HepG2 (cell line): ENCODE data around the gene SMIM36. TPM values are rescaled to one million over a fixed set of nuclear protein-coding genes. Genes with fewer than 3 reads are reported as not detected.

ENCODE experiments used
- ADNP ChIP-seq: sonication (generic); formaldehyde crosslinking; IDR thresholded peaks from 2 replicates; pipeline ENCODE4 v1.4.0; 2020; ENCODE audit warnings: missing genetic modification reagents
- AFF4 ChIP-seq: sonication (generic); formaldehyde crosslinking; IDR thresholded peaks from 2 replicates; pipeline ENCODE4 v1.4.0; 2020; ENCODE audit warnings: missing genetic modification reagents
- ARNT ChIP-seq: fragments of 450-650 bp; IDR thresholded peaks from 2 replicates; pipeline ENCODE4 v1.6.1; 2017
- CEBPB ChIP-seq: IDR thresholded peaks from 2 replicates; pipeline ENCODE4 v1.6.1; 2011; ENCODE audit warnings: low read depth, low read length, improper control_type of control experiment, borderline replicate concordance
- FOXM1 ChIP-seq: sonication (generic); formaldehyde crosslinking; IDR thresholded peaks from 2 replicates; pipeline ENCODE4 v1.5.0; 2020; ENCODE audit warnings: missing genetic modification reagents
- GTF2F1 ChIP-seq: fragments of 150-350 bp; IDR thresholded peaks from 2 replicates; pipeline ENCODE4 v1.6.1; 2014; ENCODE audit warnings: low read length
- NFE2L1 ChIP-seq: sonication (generic); formaldehyde crosslinking; IDR thresholded peaks from 2 replicates; pipeline ENCODE4 v1.4.0; 2020; ENCODE audit warnings: missing genetic modification reagents, mild to moderate bottlenecking, borderline replicate concordance
- NONO ChIP-seq, 2 experiments: fragments of 450-650 bp in 1 of 2; sonication (generic) in 1 of 2; formaldehyde crosslinking in 1 of 2; IDR thresholded peaks in 1 of 2; conservative IDR thresholded peaks in 1 of 2; 2 replicates each; pipeline versions ENCODE4 v1.6.1 to v1.8.0; 2017 to 2022; ENCODE audit warnings: mild to moderate bottlenecking in 1 of 2, missing genetic modification reagents in 1 of 2, moderate library complexity in 1 of 2
- RCOR2 ChIP-seq: IDR thresholded peaks from 2 replicates; pipeline ENCODE4 v1.6.1; 2016; ENCODE audit warnings: missing biosample characterization, missing genetic modification reagents
- SRSF9 ChIP-seq: fragments of 200-400 bp; formaldehyde crosslinking; IDR thresholded peaks from 2 replicates; pipeline ENCODE4 v1.6.1; 2018; ENCODE audit warnings: borderline replicate concordance, mild to moderate bottlenecking, low read depth, low read length; ENCODE audit not compliant: insufficient read depth, poor library complexity, severe bottlenecking
- TBX3 ChIP-seq: fragments of 450-650 bp; IDR thresholded peaks from 2 replicates; pipeline ENCODE4 v1.6.1; 2017; ENCODE audit warnings: antibody characterized with exemption, mild to moderate bottlenecking, inconsistent platforms, borderline replicate concordance
- YEATS2 ChIP-seq: sonication (generic); formaldehyde crosslinking; IDR thresholded peaks from 2 replicates; pipeline ENCODE4 v1.4.0; 2020; ENCODE audit warnings: missing genetic modification reagents, borderline replicate concordance
- ZBTB25 ChIP-seq: IDR thresholded peaks from 2 replicates; pipeline ENCODE4 v1.6.1; 2018; ENCODE audit warnings: missing genetic modification reagents
- ZNF260 ChIP-seq: sonication (generic); formaldehyde crosslinking; IDR thresholded peaks from 2 replicates; pipeline ENCODE4 v1.4.0; 2020; ENCODE audit warnings: missing genetic modification reagents, low read depth, mild to moderate bottlenecking, borderline replicate concordance
- ZNF598 ChIP-seq: sonication (generic); formaldehyde crosslinking; IDR thresholded peaks from 2 replicates; pipeline ENCODE4 v1.5.1; 2020; ENCODE audit warnings: mild to moderate bottlenecking, missing genetic modification reagents, borderline replicate concordance
- ZNF83 ChIP-seq: sonication (generic); formaldehyde crosslinking; IDR thresholded peaks from 2 replicates; pipeline ENCODE4 v1.4.0; 2020; ENCODE audit warnings: missing genetic modification reagents, mild to moderate bottlenecking, borderline replicate concordance
- polyA plus RNA-seq, 8 experiments: library from polyadenylated mRNA; depleted of rRNA in 3 of 8; stranded (reverse) in 7 of 8; unstranded in 1 of 8; fragments of >200 nt; fragmentation: Illumina TruSeq in 4 of 8; extraction: Trizol in 4 of 8; gene quantifications; 2 replicates each; pipeline versions ENCODE4 v1.2.1 to v1.2.3, GENCODE V29; 2011 to 2016; ENCODE audit warnings: low read depth in 4 of 8, missing spikeins in 1 of 8, mixed read lengths in 1 of 8; ENCODE audit not compliant: insufficient read depth in 1 of 8
- total RNA-seq, 5 experiments: library from RNA; depleted of rRNA; stranded (reverse); fragments of >200 nt; fragmentation: Illumina TruSeq; extraction: Trizol; gene quantifications; 2 replicates each; pipeline ENCODE4 v1.2.3, GENCODE V29; 2016; ENCODE audit warnings: low read depth in 1 of 5
- TF ChIP-seq, protein P1 (sequence below): IDR thresholded peaks from 2 replicates; pipeline ENCODE4 v1.6.1; 2016; ENCODE audit warnings: missing compliant biosample characterization, missing genetic modification reagents, borderline replicate concordance

SMIM36 gene
- total and polyA plus RNA-seq, 2 of the 13 experiments (the other 11 are each of a cell fraction or from before 2014, with no cell fraction given): not detected

DNA sequence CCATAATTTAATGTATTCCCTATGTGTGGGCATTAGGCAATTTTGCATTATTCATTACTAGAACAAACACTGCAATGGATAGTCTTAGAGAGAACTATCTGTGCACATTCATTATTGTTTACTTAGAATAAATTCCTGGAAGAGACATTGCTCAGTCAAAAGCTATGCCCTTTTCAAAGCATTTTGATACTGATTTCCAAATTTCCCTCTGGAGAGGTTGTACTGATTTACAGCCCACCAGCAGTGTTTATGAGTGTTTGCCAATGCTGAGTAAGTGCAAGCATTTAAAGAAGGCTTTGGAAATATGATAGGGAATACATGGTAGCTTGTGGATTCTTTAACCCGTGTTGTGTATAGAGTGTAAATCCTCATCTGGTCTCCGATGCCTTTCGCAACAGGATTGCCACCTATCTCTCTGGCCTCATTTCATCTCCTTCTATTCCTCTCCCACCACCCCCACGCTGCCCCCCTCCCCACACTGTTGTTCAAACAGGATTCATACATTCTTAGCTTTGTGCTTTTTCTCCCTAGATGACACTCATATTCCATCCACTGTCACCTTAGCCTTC, 56.3 kb downstream of the SMIM36 start (continued):
- no peak for TF ChIP-seq SRSF9
- peak; percentile 83 for TF ChIP-seq TBX3
- TF ChIP-seq FOXM1: no peak
- TF ChIP-seq ZBTB25 (CRISPR knock-in tag): peak; percentile 52
- TF ChIP-seq ARNT: no peak
- no peak for TF ChIP-seq GTF2F1
- TF ChIP-seq ZNF598 (CRISPR knock-in tag): no peak
- no peak for TF ChIP-seq YEATS2 (CRISPR knock-in tag)
- TF ChIP-seq NONO (IDR thresholded peaks at IDR 0.05): no peak
- no peak for TF ChIP-seq NONO (CRISPR knock-in tag; conservative IDR thresholded peaks at IDR 0.05)
- TF ChIP-seq NFE2L1: no peak
- TF ChIP-seq ZNF83 (CRISPR knock-in tag): no peak
- peak; percentile 70 for TF ChIP-seq CEBPB
- TF ChIP-seq ZNF260 (CRISPR knock-in tag): no peak
- TF ChIP-seq, protein P1, sequence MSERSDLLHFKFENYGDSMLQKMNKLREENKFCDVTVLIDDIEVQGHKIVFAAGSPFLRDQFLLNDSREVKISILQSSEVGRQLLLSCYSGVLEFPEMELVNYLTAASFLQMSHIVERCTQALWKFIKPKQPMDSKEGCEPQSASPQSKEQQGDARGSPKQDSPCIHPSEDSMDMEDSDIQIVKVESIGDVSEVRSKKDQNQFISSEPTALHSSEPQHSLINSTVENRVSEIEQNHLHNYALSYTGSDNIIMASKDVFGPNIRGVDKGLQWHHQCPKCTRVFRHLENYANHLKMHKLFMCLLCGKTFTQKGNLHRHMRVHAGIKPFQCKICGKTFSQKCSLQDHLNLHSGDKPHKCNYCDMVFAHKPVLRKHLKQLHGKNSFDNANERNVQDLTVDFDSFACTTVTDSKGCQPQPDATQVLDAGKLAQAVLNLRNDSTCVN (CRISPR knock-in tag): no peak
- TF ChIP-seq RCOR2 (CRISPR knock-in tag): peak; percentile 25; the same call in 1 of the 2 replicates
- no peak for TF ChIP-seq ADNP (CRISPR knock-in tag)
- no peak for TF ChIP-seq AFF4 (CRISPR knock-in tag)
